Common myeloid progenitor, CD34-positive (primary cell): ENCODE results near the gene EXOC1L.
"Not testable (repeated sequence)": the region's sequence is repeated elsewhere in the genome, so short reads cannot be mapped to it uniquely, and the experiment has no call there.

Source experiments
- CTCF ChIA-PET: fragments of 350-600 bp; sonication (Branson Sonifier 250); formaldehyde crosslinking; loops from one replicate; lab custom pipeline; 2021; ENCODE audit warnings: antibody characterized with exemption; lab: Charles Lee
- POLR2A ChIA-PET: fragments of 350-600 bp; sonication (Branson Sonifier 250); formaldehyde crosslinking; loops from one replicate; lab custom pipeline; 2021; ENCODE audit warnings: antibody characterized with exemption; lab: Charles Lee
- DNase-seq, 3 donors: peaks; one replicate each; pipeline versions ENCODE4 v3.0.0 to v3.0.0-alpha.2; 2013
- H3K27ac ChIP-seq, 2 experiments: 1 replicate in 1 of 2; 2 replicates in 1 of 2; pipeline ENCODE4 v1.7.0; 2013; ENCODE audit warnings: inconsistent platforms in 2 of 2, low read length in 2 of 2, mild to moderate bottlenecking in 2 of 2, low read depth in 1 of 2, moderate library complexity in 1 of 2; ENCODE audit not compliant: severe bottlenecking in 2 of 2, insufficient read depth in 1 of 2, poor library complexity in 1 of 2
- H3K27me3 ChIP-seq, 5 experiments: replicated peaks in 2 of 5; 1 replicate in 3 of 5; 2 replicates in 2 of 5; pipeline versions ENCODE4 v1.6.1 to v1.7.0; 2013; ENCODE audit warnings: low read length in 4 of 5, mild to moderate bottlenecking in 2 of 5, moderate library complexity in 2 of 5, inconsistent platforms in 1 of 5; ENCODE audit not compliant: insufficient read depth in 5 of 5, control insufficient read depth in 4 of 5
- H3K36me3 ChIP-seq, 4 experiments: 1 replicate in 2 of 4; 2 replicates in 2 of 4; pipeline versions ENCODE4 v1.6.1 to v1.7.0; 2013; ENCODE audit warnings: low read length in 3 of 4, control low read depth in 1 of 4, mild to moderate bottlenecking in 1 of 4; ENCODE audit not compliant: control insufficient read depth in 4 of 4, insufficient read depth in 4 of 4
- H3K4me1 ChIP-seq, 4 experiments: 1 replicate in 3 of 4; 2 replicates in 1 of 4; pipeline versions ENCODE4 v1.6.1 to v1.7.1; 2013; ENCODE audit warnings: low read length in 3 of 4, mild to moderate bottlenecking in 3 of 4, control low read depth in 1 of 4, inconsistent platforms in 1 of 4, moderate library complexity in 1 of 4; ENCODE audit not compliant: control insufficient read depth in 4 of 4, insufficient read depth in 4 of 4; ENCODE audit errors: control extremely low read depth in 1 of 4
- H3K4me3 ChIP-seq, 7 experiments: 1 replicate in 4 of 7; 2 replicates in 3 of 7; pipeline versions ENCODE4 v1.5.1 to v1.7.0; 2013; ENCODE audit warnings: mild to moderate bottlenecking in 7 of 7, low read length in 6 of 7, moderate library complexity in 6 of 7, inconsistent platforms in 2 of 7, low read depth in 2 of 7, control low read depth in 1 of 7; ENCODE audit not compliant: insufficient read depth in 4 of 7, control insufficient read depth in 1 of 7; ENCODE audit errors: extremely low read depth in 1 of 7
- H3K9me3 ChIP-seq, 5 experiments: 1 replicate in 4 of 5; 2 replicates in 1 of 5; pipeline versions ENCODE4 v1.6.1 to v1.7.1; 2013; ENCODE audit warnings: low read length in 4 of 5, mild to moderate bottlenecking in 2 of 5, inconsistent platforms in 1 of 5, low read depth in 1 of 5, moderate library complexity in 1 of 5; ENCODE audit not compliant: control insufficient read depth in 4 of 5, insufficient read depth in 2 of 5; ENCODE audit errors: control extremely low read depth in 1 of 5
- WGBS: methylation state at CpG from one replicate; pipeline ENCODE4 v1.1.5; 2013; ENCODE audit not compliant: insufficient coverage; 5-methylcytosine and 5-hydroxymethylcytosine counted together

The EXOC1L gene

DNA sequence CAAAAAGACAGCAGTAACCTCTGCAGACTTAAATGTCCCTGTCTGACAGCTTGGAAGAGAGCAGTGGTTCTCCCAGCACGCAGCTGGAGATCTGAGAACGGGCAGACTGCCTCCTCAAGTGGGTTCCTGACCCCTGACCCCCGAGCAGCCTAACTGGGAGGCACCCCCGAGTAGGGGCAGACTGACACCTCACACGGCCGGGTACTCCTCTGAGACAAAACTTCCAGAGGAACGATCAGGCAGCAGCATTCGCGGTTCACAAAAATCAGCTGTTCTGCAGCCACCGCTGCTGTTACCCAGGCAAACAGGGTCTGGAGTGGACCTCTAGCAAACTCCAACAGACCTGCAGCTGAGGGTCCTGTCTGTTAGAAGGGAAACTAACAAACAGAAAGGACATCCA, 22.7 kb downstream of the EXOC1L start:
- H3K27ac ChIP-seq, H3K4me3 ChIP-seq, H3K9me3 ChIP-seq, POLR2A ChIA-PET, H3K36me3 ChIP-seq, CTCF ChIA-PET, H3K27me3 ChIP-seq, H3K4me1 ChIP-seq, DNase-seq: not testable (repeated sequence)
- whole genome bisulfite sequencing: no CpG with 5 or more reads among the region's 10 CpGs

DNA sequence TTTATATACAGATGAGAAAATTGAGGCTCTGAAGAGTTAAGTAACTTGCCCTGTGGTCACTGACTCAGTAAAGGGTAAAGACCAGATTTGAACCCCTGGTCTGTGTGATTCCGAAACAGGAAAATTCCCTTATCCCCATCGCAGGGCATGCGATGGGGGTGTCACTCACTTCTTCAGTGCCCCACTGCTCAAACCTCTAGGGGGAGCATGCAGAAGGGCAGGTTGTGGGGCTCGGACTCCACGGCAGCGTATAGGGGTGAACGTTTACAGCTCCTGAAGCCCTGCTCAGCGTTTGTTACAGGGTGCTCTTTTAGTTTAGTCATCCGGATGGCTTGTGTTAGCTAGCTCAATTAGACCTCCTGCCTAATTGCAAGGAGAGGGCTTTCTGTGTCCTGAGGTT, 30.1 kb downstream of the EXOC1L start:
- no peaks in the 10 kb centered on the region for H3K36me3 ChIP-seq
- H3K9me3 ChIP-seq: no peaks in the 10 kb centered on the region
- H3K4me3 ChIP-seq: no peak overlapping the region
- H3K27ac ChIP-seq: no peak overlapping the region
- peaks cover 0 to 3% (median 0%) of the 10 kb centered on the region in 5 experiments for H3K27me3 ChIP-seq
- ChIA-PET POLR2A (no interaction called here), CTCF (no interaction called here)
- DNase-seq: no peak
- 92% methylated on average over 9 of the region's 9 CpGs for WGBS
- peaks cover 3 to 11% (median 7%) of the 10 kb centered on the region in 4 experiments for H3K4me1 ChIP-seq

DNA sequence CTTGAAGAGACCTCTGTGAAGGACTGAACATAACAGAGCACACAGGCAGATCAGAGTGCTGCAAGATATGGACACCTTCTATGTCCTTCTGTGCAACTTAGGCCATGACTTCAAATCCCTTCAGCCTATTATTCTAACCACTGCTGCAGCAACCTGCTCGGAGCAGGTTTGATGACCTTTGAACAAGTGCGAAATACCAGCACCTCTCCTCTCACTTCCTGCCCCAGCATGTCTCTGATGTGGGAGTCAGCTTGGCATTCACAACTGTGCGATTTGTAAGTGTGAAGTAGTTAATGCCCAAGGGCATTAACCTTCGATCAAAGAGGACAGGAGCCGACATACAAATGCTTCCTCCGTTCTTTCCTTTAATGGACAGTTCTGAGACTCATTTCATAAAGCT, 32.3 kb downstream of the EXOC1L start:
- ChIA-PET CTCF (interaction anchor here (0.7 to 0.8 kb wide), 2 partner anchors 11 to 216 kb away, joined by 3 to 6 read pairs; no protein-coding TSS in a partner anchor), POLR2A (no interaction called here)
- Histone ChIP-seq H3K9me3 (no peaks in the 10 kb centered on the region), H3K27me3 (peaks cover 0 to 3% (median 0%) of the 10 kb centered on the region in 5 experiments), H3K36me3 (no peaks in the 10 kb centered on the region), H3K27ac (no peak overlapping the region), H3K4me1 (peaks cover 9 to 18% (median 11%) of the 10 kb centered on the region in 4 experiments), H3K4me3 (no peak overlapping the region)
- 97% methylated on average over 4 of the region's 6 CpGs for WGBS
- DNase-seq: no peak

DNA sequence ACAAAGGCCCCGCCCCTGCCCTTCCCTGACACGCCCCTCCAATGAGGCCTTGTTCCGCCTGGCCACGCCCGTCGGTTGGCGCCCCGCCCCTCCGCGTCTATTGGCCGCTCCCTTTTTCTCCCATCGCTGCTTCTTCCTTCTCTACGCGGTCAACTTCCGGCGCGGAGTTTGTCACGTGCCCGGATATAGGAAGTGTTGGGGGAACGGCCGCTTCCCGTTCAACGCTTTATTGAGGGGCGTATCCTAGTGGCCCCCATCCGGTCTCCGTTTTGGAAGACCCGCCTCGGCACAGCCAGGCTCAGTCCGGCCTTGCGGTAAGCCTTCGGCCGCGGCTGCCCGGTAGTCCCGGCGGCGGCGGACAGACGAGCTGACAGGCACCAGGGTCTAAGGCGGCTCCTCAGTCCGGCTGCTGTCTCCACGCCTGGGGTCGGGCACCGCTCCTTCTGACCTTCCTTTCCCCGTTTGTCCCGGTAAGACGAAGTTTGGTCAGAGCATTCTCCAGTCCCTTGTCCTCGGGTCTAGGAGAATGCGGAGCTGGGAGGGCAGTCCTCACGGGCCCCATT, 34.0 kb downstream of the EXOC1L start, which contains the start of gene EXOC1:
Gene EXOC1 (plus strand): TSS at position 165 of the 563 bp plus-strand sequence. CDS start 4,676 bp downstream, outside the sequence.
- peak; percentile 96 for DNase-seq
- peaks cover 9 to 18% (median 11%) of the 10 kb centered on the region in 4 experiments for H3K4me1 ChIP-seq
- peak within 1 kb of the TSS; percentile 87 to 97 (median 94) for H3K4me3 ChIP-seq
- peaks cover 0 to 3% (median 0%) of the 10 kb centered on the region in 5 experiments for H3K27me3 ChIP-seq
- H3K27ac ChIP-seq: peak within 1 kb of the TSS; percentile 67 to 88
- POLR2A ChIA-PET: no interaction called here
- H3K36me3 ChIP-seq: peaks cover 0 to 5% (median 2%) of the 10 kb centered on the region in 4 experiments
- H3K9me3 ChIP-seq: no peaks in the 10 kb centered on the region
- WGBS: under 1% methylated on average over 41 of the region's 50 CpGs
- CTCF ChIA-PET: interaction anchor here (1.3 to 1.7 kb wide), 2 partner anchors 11 to 13 kb away, joined by 4 to 11 read pairs; no protein-coding TSS in a partner anchor

DNA sequence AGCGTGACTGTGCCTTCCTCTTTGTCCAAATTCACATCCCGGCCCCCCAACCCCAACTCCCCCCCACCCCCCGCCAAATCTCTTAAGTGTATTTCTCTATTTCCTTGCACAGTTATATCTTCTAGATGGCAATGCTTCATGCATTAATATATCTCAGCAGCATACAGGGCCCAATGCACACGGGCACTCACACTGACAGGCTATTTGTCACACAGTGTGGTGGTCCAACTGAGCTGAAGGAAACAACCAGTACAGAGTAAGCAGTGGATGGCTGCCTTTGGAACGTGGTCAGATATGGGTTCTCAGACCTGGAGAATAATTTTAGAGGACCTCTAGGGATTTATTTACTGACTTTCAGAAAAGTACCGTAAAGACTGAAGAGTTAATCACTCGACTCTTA, 34.5 kb downstream of the EXOC1L start:
- Histone ChIP-seq H3K36me3 (peaks cover 0 to 10% (median 4%) of the 10 kb centered on the region in 4 experiments), H3K4me3 (peak overlapping the region; percentile 87 to 97 (median 94)), H3K9me3 (no peaks in the 10 kb centered on the region), H3K27ac (peak overlapping the region in 1 of 2 experiments; percentile 88), H3K27me3 (peaks cover 0 to 3% (median 0%) of the 10 kb centered on the region in 5 experiments), H3K4me1 (peaks cover 9 to 18% (median 11%) of the 10 kb centered on the region in 4 experiments)
- ChIA-PET POLR2A (no interaction called here), CTCF (interaction anchor here (1.3 to 1.7 kb wide), 2 partner anchors 10 to 13 kb away, joined by 4 to 11 read pairs; no protein-coding TSS in a partner anchor)
- 27% methylated on average over 4 of the region's 7 CpGs for WGBS
- peak in 1 of 3 donors; percentile 54 for DNase-seq

DNA sequence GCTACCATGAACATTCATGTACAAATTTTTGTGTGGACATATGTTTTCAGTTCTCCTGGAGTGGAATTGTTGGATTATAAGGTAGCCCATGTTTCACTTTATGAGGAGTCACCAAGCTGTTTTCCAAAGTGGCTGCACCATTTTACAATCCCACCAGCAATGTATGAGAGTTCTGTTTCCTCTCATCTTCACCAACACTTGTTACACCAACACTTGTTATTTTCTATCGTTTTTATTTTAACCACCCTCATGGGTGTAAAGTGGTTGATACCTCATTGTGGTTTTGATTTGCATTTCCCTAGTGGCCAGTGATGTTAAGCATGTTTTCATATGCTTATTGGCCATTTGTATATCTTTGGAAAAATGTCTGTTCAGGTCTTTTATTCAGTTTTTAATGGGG, 38.0 kb downstream of the EXOC1L start:
- DNase-seq: peak in 1 of 3 donors; percentile 3
- Histone ChIP-seq H3K4me3 (no peak overlapping the region), H3K36me3 (peaks cover 4 to 32% (median 14%) of the 10 kb centered on the region in 4 experiments), H3K9me3 (no peaks in the 10 kb centered on the region), H3K4me1 (peaks cover 9 to 18% (median 11%) of the 10 kb centered on the region in 4 experiments), H3K27me3 (no peaks in the 10 kb centered on the region), H3K27ac (no peak overlapping the region)
- ChIA-PET POLR2A (no interaction called here), CTCF (interaction anchor here (1.1 kb wide), 1 partner anchor 9 kb away, joined by 3 read pairs; no protein-coding TSS in a partner anchor)
- no CpG with 5 or more reads among the region's 1 CpG for WGBS

DNA sequence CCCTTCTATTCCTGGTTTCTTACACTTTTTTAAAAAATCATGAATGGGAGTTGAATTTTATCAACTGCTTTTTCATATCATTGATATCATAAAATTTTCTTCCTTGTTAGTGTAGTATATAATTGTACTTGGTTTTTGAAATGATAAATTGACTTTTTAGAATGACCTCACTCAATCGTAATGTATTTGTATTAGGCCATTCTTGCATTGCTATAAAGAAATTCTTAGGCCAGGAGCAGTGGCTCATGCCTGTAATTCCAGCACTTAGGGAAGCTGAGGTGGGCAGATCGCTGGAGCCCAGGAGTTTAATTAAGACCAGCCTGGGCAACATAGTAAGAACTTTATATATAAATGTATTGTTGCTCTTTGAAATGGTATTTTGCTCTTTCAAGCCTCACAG, 40.1 kb downstream of the EXOC1L start:
- Histone ChIP-seq H3K4me1 (peaks cover 3 to 8% (median 5%) of the 10 kb centered on the region in 4 experiments), H3K4me3 (no peak overlapping the region), H3K27me3 (no peaks in the 10 kb centered on the region), H3K27ac (no peak overlapping the region), H3K36me3 (peaks cover 8 to 53% (median 18%) of the 10 kb centered on the region in 4 experiments), H3K9me3 (no peaks in the 10 kb centered on the region)
- CTCF ChIA-PET: no interaction called here
- 100% methylated on average over 1 of the region's 2 CpGs for WGBS
- DNase-seq: no peak
- POLR2A ChIA-PET: no interaction called here
